ENCODE measurements around the gene RASSF1. TPM values are rescaled to one million over a fixed set of nuclear protein-coding genes. Genes with fewer than 3 reads are reported as not detected.

Gene RASSF1
- total RNA-seq, 1 donor from 2014 or later, result 34.9 TPM

DNA sequence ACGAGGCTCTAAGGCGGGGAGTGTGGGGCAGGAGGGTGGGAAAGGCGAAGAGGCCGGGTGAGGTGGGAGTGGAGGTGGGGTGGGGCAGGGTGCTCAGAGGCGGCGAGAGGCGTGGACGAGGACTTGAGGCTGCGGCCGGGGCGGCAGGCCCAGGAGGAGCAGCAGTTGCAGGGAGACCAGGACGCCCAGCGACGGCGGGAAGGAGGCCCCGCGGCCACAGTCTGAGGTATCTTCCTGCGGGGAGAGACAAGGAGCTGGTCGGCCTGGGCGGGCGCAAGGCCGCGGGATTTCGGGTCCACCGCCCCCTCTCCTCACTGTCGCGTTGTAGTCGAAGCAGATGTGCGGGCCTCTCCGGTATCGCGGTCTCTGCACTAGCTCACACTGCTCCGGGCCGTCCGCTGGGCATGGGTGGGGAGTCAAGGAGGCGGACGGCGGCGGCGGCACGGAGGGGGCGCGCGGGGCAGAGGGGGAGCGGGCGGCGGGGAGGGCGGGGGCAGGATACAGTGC, 24.0 kb upstream of the RASSF1 start:
- no peaks in the 10 kb centered on the region for H3K27me3 ChIP-seq
- no peak for DNase-seq (ENCODE audit: low spot score in 2 of 2)
- H3K9me3 ChIP-seq, result no peaks in the 10 kb centered on the region
- TF ChIP-seq, protein P1, sequence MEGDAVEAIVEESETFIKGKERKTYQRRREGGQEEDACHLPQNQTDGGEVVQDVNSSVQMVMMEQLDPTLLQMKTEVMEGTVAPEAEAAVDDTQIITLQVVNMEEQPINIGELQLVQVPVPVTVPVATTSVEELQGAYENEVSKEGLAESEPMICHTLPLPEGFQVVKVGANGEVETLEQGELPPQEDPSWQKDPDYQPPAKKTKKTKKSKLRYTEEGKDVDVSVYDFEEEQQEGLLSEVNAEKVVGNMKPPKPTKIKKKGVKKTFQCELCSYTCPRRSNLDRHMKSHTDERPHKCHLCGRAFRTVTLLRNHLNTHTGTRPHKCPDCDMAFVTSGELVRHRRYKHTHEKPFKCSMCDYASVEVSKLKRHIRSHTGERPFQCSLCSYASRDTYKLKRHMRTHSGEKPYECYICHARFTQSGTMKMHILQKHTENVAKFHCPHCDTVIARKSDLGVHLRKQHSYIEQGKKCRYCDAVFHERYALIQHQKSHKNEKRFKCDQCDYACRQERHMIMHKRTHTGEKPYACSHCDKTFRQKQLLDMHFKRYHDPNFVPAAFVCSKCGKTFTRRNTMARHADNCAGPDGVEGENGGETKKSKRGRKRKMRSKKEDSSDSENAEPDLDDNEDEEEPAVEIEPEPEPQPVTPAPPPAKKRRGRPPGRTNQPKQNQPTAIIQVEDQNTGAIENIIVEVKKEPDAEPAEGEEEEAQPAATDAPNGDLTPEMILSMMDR (IDR thresholded peaks at IDR 0.05), result no peak
- no peaks in the 10 kb centered on the region for H3K36me3 ChIP-seq
- intact Hi-C loops (cut with DNase I), result loop anchor here (2.0 kb wide), 1 partner anchor 138 kb away; the partner anchor contains the start of gene CACNA2D2
- peaks cover 0 to 14% of the 10 kb centered on the region in 2 donors for H3K4me1 ChIP-seq
- H3K27ac ChIP-seq, result no peak overlapping the region
- H3K4me3 ChIP-seq, result peak overlapping the region; percentile 65 to 73

DNA sequence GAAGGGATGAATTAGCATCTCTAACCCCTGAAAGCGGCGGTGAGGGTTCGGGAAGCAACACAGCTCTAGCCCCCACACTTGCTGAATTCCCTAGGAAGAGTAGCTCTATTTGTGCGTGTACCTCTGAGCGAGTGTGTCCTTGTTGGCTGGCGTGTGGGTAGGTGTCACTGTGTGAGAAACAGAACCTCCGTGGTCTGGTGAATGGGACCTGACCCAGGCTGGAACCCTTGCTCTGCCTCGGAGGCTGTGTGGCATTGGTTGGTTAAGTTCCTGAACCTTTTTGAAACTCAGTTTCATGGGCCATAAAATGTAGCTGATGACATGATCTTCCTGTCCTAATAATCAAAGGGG, 19.1 kb upstream of the RASSF1 start:
- DNase-seq (ENCODE audit: low spot score in 2 of 2), result no peak
- Histone ChIP-seq H3K4me3 (peak overlapping the region; percentile 87 to 92), H3K36me3 (peaks cover 7 to 26% of the 10 kb centered on the region in 2 donors), H3K27ac (no peak overlapping the region), H3K9me3 (no peaks in the 10 kb centered on the region), H3K4me1 (peaks cover 14 to 38% of the 10 kb centered on the region in 2 donors), H3K27me3 (no peaks in the 10 kb centered on the region)
- intact Hi-C loops (cut with DNase I), result loop anchor here (1.0 to 5.0 kb wide), 4 partner anchors 9 to 253 kb away; partner anchors contain the start of genes C3orf18, CISH, CYB561D2 and NPRL2
- TF ChIP-seq, protein P1 (IDR thresholded peaks at IDR 0.05), result no peak

DNA sequence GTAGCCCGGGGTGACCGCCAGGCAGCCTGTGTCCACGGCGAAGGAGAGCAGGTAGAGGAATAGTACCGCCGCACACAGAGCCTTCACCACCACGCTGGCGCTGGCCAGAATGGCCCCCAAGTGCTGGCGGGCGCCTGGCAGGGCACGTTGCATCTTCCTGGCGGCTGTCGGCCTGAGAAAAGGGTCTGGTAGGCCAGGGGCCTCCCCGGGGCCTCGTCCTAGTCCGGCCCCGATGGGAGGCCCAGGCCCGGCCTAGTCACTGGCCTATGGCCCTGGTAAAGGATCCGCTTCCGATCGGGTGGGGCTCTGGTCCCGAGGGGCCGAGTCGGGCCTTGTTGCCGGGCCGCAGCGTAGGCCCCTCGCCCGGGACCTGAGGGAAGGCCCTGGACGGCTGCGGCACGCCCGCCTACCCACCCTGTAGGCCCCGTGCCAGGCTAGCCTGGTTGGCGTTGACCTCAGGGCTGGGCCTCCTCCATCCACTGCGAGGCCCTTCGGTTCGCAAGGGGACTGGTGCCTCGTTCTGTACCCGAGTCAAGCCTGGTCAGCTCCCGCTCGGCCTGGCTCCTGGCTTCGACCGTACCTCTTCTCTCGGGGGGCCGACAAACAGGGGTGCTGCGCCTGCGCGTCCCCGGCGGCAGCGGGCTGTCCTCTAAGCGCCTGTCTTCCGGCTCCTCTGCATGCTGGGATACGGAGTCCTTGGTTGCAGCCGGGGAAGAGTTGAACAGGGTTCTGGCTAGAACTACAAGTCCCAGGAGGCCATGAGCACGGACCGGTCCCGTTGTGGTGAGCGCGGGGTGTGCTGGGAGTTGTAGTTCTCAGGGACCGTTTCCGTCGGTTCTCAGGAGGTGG, 18.5 kb upstream of the RASSF1 start, which contains the start of gene TMEM115:
TMEM115 (minus strand) TSS at position 611 of the 849 bp plus-strand sequence; CDS start at position 153, 458 bp downstream.
- H3K27me3 ChIP-seq, result no peaks in the 10 kb centered on the region
- H3K4me1 ChIP-seq, result peaks cover 14 to 33% of the 10 kb centered on the region in 2 donors
- H3K4me3 ChIP-seq, result peak within 1 kb of the TSS; percentile 87 to 92
- peak within 1 kb of the TSS; percentile 89 to 90 for H3K27ac ChIP-seq
- intact Hi-C loops (cut with DNase I), result loop anchor here (1.0 to 5.0 kb wide), 4 partner anchors 9 to 253 kb away; partner anchors contain the start of genes C3orf18, CISH, CYB561D2 and NPRL2
- no peaks in the 10 kb centered on the region for H3K9me3 ChIP-seq
- peak; percentile 96 to 99 for DNase-seq (ENCODE audit: low spot score in 2 of 2)
- H3K36me3 ChIP-seq, result peaks cover 11 to 32% of the 10 kb centered on the region in 2 donors
- TF ChIP-seq, protein P1 (IDR thresholded peaks at IDR 0.05), result no peak

DNA sequence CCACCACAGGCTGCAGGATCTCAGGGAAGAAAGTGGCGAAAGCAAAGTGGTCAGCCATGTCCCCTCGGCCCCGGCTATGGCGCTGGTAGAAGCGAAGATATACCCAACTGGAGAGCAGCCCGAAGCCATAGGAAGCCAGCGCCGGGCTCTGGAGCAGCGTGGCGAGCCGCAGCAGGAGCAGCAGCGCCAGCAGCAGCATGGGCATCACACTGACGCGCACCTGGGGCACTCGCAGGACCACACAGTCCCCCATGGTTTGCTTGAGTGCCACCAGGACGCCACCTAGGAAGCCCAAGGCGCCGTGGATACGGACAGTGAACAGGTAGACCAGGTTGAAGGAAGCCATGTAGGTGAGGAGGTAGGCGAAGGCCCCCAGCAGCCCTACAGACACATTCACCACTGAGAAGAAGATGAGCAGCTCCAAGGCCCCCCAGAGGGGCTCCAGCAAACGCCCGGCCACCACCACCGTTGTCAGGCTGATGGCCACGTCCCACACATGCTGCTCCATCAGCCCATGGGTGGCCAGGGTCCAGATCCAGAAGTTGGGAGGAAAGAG, 17.8 kb upstream of the RASSF1 start:
- Histone ChIP-seq H3K27ac (peak overlapping the region; percentile 89 to 90), H3K4me3 (peak overlapping the region; percentile 87 to 92), H3K4me1 (peaks cover 14 to 33% of the 10 kb centered on the region in 2 donors), H3K36me3 (peaks cover 18 to 39% of the 10 kb centered on the region in 2 donors), H3K27me3 (no peaks in the 10 kb centered on the region), H3K9me3 (no peaks in the 10 kb centered on the region)
- intact Hi-C loops (cut with DNase I), result loop anchor here (2.0 to 5.0 kb wide), 2 partner anchors 208 to 254 kb away; partner anchors contain the start of genes C3orf18 and CISH
- TF ChIP-seq, protein P1 (IDR thresholded peaks at IDR 0.05), result no peak
- peak in 1 of 2 donors; percentile 72 for DNase-seq (ENCODE audit: low spot score in 2 of 2)

DNA sequence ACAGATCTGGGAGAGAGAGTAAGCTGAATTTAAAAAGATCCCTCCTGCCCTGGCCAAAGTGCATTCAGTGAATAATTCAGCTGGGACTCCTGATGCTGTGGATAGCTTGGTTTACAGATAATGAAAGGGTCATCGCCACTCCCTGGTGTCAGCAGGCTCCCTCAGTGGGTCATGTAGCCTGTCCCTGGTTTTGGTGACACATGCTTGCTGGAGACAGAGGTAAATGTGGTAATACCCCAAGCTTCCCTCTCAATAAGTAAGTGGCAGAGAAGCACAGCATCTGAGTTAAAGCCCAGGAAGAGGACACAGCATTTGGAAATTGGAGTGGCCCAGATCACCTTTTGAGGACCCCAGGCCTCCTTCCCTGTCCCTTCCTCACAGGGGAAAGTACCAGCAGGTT, 16.8 kb upstream of the RASSF1 start:
- Histone ChIP-seq H3K36me3 (peaks cover 18 to 43% of the 10 kb centered on the region in 2 donors), H3K27ac (peak overlapping the region; percentile 43 to 90), H3K9me3 (no peaks in the 10 kb centered on the region), H3K4me3 (peak overlapping the region; percentile 87 to 92), H3K27me3 (no peaks in the 10 kb centered on the region), H3K4me1 (peaks cover 14 to 33% of the 10 kb centered on the region in 2 donors)
- intact Hi-C loops (cut with DNase I), result loop anchor here (5.0 kb wide), 1 partner anchor 255 kb away; the partner anchor contains the start of gene CISH
- no peak for DNase-seq (ENCODE audit: low spot score in 2 of 2)
- TF ChIP-seq, protein P1 (IDR thresholded peaks at IDR 0.05), result no peak

Measured in ascending aorta (tissue), 2 donors.